NCI-H1694 (cell line): Measurements from ENCODE around the gene RAPGEF1.

Experiments
- DNase-seq: peaks from one replicate; lab custom pipeline; 2025; lab: John Stamatoyannopoulos, UW

Gene RAPGEF1

GRCh38 chr9:131529597-131530545, 210.0 kb downstream of the RAPGEF1 start:
- DNase-seq, result no peak

DNA sequence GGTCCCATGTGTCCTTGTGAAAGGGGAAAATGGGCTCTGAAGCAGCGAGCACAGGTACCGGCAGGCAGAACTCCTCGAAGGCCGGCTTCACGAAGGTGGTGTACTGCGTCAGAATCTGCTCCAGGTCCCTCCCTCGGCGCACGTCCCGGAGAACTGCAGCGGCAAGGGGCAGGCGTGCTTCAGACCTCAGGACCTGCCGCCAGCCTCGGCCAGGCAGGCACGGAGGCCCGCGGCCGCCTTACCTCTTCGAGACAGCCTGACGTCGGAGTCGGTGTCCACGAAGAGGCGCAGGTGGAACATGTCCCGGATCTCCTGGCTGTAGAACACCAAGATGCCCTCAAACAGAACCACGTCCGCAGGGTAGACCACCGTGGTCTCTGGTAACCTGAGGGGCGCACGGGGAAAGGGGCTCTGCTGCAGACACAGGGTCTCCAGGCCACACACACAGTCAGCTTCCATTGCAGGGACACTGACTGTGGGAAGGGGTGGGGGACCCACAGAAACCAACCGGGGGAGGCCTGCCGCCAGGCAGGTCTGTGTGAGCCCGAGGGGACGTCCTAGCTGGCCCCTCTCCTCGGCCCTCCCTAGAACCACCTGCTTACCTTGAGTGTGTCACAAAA, 210.9 kb downstream of the RAPGEF1 start:
- no peak for DNase-seq

- no peak for DNase-seq
Observed at GRCh38 chr9:131528186-131528585, 211.7 kb downstream of the RAPGEF1 start.
